ENCODE results near the gene PHC2. TPM values are rescaled to one million over a fixed set of nuclear protein-coding genes. Genes with fewer than 3 reads are reported as not detected.

The PHC2 gene
- total RNA-seq, 1 donor, result 85.4 TPM

GRCh38 chr1:33346533-33346926, 84.4 kb downstream of the PHC2 start:
- no peaks in the 10 kb centered on the region for H3K9me3 ChIP-seq (ENCODE audit: low read depth, low read length)
- peak overlapping the region; percentile 96 for H3K27ac ChIP-seq (ENCODE audit: low read depth, low read length)
- TF ChIP-seq CTCF (IDR thresholded peaks at IDR 0.05; ENCODE audit: extremely low read depth, low read depth, low read length), result no peak
- H3K4me1 ChIP-seq (ENCODE audit: insufficient read depth, low read length), result peaks cover 73% of the 10 kb centered on the region
- H3K27me3 ChIP-seq (ENCODE audit: insufficient read depth, low read length), result no peaks in the 10 kb centered on the region
- peaks cover 29% of the 10 kb centered on the region for H3K36me3 ChIP-seq (ENCODE audit: insufficient read depth, low read length)
- H3K79me2 ChIP-seq (ENCODE audit: insufficient read depth, low read length), result peaks cover 79% of the 10 kb centered on the region
- no peak for DNase-seq (ENCODE audit: insufficient read length, low spot score, missing footprints)
- H3K4me3 ChIP-seq (ENCODE audit: insufficient read depth, low read length), result peak overlapping the region; percentile 70
- H3K4me2 ChIP-seq (ENCODE audit: insufficient read depth, low read length), result peak overlapping the region; percentile 80
- no peak overlapping the region for H2AFZ ChIP-seq (ENCODE audit: low read length)
- H4K20me1 ChIP-seq (ENCODE audit: insufficient read depth, low read length), result peaks cover 34% of the 10 kb centered on the region

GRCh38 chr1:33344896-33345560, 85.9 kb downstream of the PHC2 start:
- H2AFZ ChIP-seq (ENCODE audit: low read length), result no peak overlapping the region
- H3K4me2 ChIP-seq (ENCODE audit: insufficient read depth, low read length), result peak overlapping the region; percentile 80
- TF ChIP-seq CTCF (IDR thresholded peaks at IDR 0.05; ENCODE audit: extremely low read depth, low read depth, low read length), result no peak
- peak overlapping the region; percentile 70 for H3K4me3 ChIP-seq (ENCODE audit: insufficient read depth, low read length)
- no peaks in the 10 kb centered on the region for H3K9me3 ChIP-seq (ENCODE audit: low read depth, low read length)
- no peaks in the 10 kb centered on the region for H3K27me3 ChIP-seq (ENCODE audit: insufficient read depth, low read length)
- H3K4me1 ChIP-seq (ENCODE audit: insufficient read depth, low read length), result peaks cover 80% of the 10 kb centered on the region
- peaks cover 94% of the 10 kb centered on the region for H3K79me2 ChIP-seq (ENCODE audit: insufficient read depth, low read length)
- peaks cover 49% of the 10 kb centered on the region for H4K20me1 ChIP-seq (ENCODE audit: insufficient read depth, low read length)
- DNase-seq (ENCODE audit: insufficient read length, low spot score, missing footprints), result no peak
- H3K27ac ChIP-seq (ENCODE audit: low read depth, low read length), result peak overlapping the region; percentile 96
- peaks cover 39% of the 10 kb centered on the region for H3K36me3 ChIP-seq (ENCODE audit: insufficient read depth, low read length)

GRCh38 chr1:33343539-33343938, 87.4 kb downstream of the PHC2 start:
- Histone ChIP-seq H3K4me1 (ENCODE audit: insufficient read depth, low read length) (peaks cover 95% of the 10 kb centered on the region), H3K79me2 (ENCODE audit: insufficient read depth, low read length) (peaks cover 100% of the 10 kb centered on the region), H3K9me3 (ENCODE audit: low read depth, low read length) (no peaks in the 10 kb centered on the region), H3K27me3 (ENCODE audit: insufficient read depth, low read length) (no peaks in the 10 kb centered on the region), H3K27ac (ENCODE audit: low read depth, low read length) (peak overlapping the region; percentile 96), H3K36me3 (ENCODE audit: insufficient read depth, low read length) (peaks cover 39% of the 10 kb centered on the region), H2AFZ (ENCODE audit: low read length) (no peak overlapping the region), H4K20me1 (ENCODE audit: insufficient read depth, low read length) (peaks cover 59% of the 10 kb centered on the region), H3K4me2 (ENCODE audit: insufficient read depth, low read length) (no peak overlapping the region), H3K4me3 (ENCODE audit: insufficient read depth, low read length) (no peak overlapping the region)
- no peak for DNase-seq (ENCODE audit: insufficient read length, low spot score, missing footprints)
- no peak for TF ChIP-seq CTCF (IDR thresholded peaks at IDR 0.05; ENCODE audit: extremely low read depth, low read depth, low read length)

- Histone ChIP-seq H3K4me1 (ENCODE audit: insufficient read depth, low read length) (peaks cover 99% of the 10 kb centered on the region), H3K27ac (ENCODE audit: low read depth, low read length) (peak overlapping the region; percentile 96), H3K27me3 (ENCODE audit: insufficient read depth, low read length) (no peaks in the 10 kb centered on the region), H3K36me3 (ENCODE audit: insufficient read depth, low read length) (peaks cover 38% of the 10 kb centered on the region), H3K4me3 (ENCODE audit: insufficient read depth, low read length) (peak overlapping the region; percentile 38), H3K4me2 (ENCODE audit: insufficient read depth, low read length) (peak overlapping the region; percentile 53), H3K79me2 (ENCODE audit: insufficient read depth, low read length) (peaks cover 100% of the 10 kb centered on the region), H2AFZ (ENCODE audit: low read length) (no peak overlapping the region), H4K20me1 (ENCODE audit: insufficient read depth, low read length) (peaks cover 69% of the 10 kb centered on the region), H3K9me3 (ENCODE audit: low read depth, low read length) (no peaks in the 10 kb centered on the region)
- no peak for TF ChIP-seq CTCF (IDR thresholded peaks at IDR 0.05; ENCODE audit: extremely low read depth, low read depth, low read length)
- peak; percentile 89 for DNase-seq (ENCODE audit: insufficient read length, low spot score, missing footprints)
Observed at GRCh38 chr1:33342041-33342723, 88.7 kb downstream of the PHC2 start.

All from osteoblast (primary cell).